Thoracic aorta (tissue), 2 donors: ENCODE measurements around the gene PPP1R1B. TPM values are rescaled to one million over a fixed set of nuclear protein-coding genes. Genes with fewer than 3 reads are reported as not detected.

Experiments
- ATAC-seq: fragments of 150-250 bp; one replicate; pipeline ENCODE4 v1.8.0; 2017; ENCODE audit warnings: low read depth; ENCODE audit not compliant: insufficient number of reproducible peaks, low FRiP score
- DNase-seq: peaks from one replicate; pipeline ENCODE4 v3.0.0-alpha.2; 2020; ENCODE audit warnings: low spot score
- H3K27ac ChIP-seq, 2 donors: fragments of 200-600 bp; sonication (generic); 1 replicate in 1 of 2; 2 replicates in 1 of 2; pipeline ENCODE4 v1.5.1; 2016; ENCODE audit warnings: mild to moderate bottlenecking in 2 of 2, moderate library complexity in 2 of 2
- H3K27me3 ChIP-seq: fragments of 200-600 bp; sonication (generic); replicated peaks from 2 replicates; pipeline ENCODE4 v1.6.0; 2016; ENCODE audit warnings: mild to moderate bottlenecking; ENCODE audit not compliant: insufficient read depth
- H3K36me3 ChIP-seq: fragments of 200-600 bp; sonication (generic); one replicate; pipeline ENCODE4 v1.5.1; 2016
- H3K4me1 ChIP-seq, 2 donors: fragments of 200-600 bp; sonication (generic); 1 replicate in 1 of 2; 2 replicates in 1 of 2; pipeline versions ENCODE4 v1.5.1 to v1.6.0; 2016; ENCODE audit warnings: low read depth in 2 of 2, mild to moderate bottlenecking in 1 of 2; ENCODE audit not compliant: control insufficient read depth in 1 of 2
- H3K4me3 ChIP-seq: fragments of 200-600 bp; sonication (generic); 2 replicates; pipeline ENCODE4 v1.5.1; 2016; ENCODE audit warnings: mild to moderate bottlenecking
- H3K9me3 ChIP-seq: fragments of 200-600 bp; sonication (generic); 2 replicates; pipeline ENCODE4 v1.5.1; 2016
- CTCF ChIP-seq: fragments of 200-600 bp; sonication (generic); IDR thresholded peaks from one replicate; pipeline ENCODE4 v1.5.1; 2019; ENCODE audit warnings: antibody characterized with exemption
- total RNA-seq, 2 donors: library from RNA; depleted of rRNA; stranded (reverse); fragments of >200 nt; gene quantifications; one replicate each; pipeline versions ENCODE4 v1.1.0 to v1.2.3, GENCODE V29; 2016

Gene PPP1R1B
- total RNA-seq, 2 donors from 2014 or later = 0.27 to 2.1 TPM

GRCh38 chr17:39601758-39602532 is 24.8 kb upstream of the PPP1R1B start:
- Histone ChIP-seq H3K36me3 (no peaks in the 10 kb centered on the region), H3K4me1 (peaks cover 26 to 44% of the 10 kb centered on the region in 2 donors), H3K9me3 (no peaks in the 10 kb centered on the region), H3K27ac (no peak overlapping the region), H3K4me3 (no peak overlapping the region), H3K27me3 (peaks cover 65% of the 10 kb centered on the region)
- no peak for TF ChIP-seq CTCF
- no peak for ATAC-seq
- no peak for DNase-seq

GRCh38 chr17:39602533-39603303 is 24.0 kb upstream of the PPP1R1B start:
- Histone ChIP-seq H3K4me1 (peaks cover 26 to 49% of the 10 kb centered on the region in 2 donors), H3K27ac (no peak overlapping the region), H3K36me3 (no peaks in the 10 kb centered on the region), H3K4me3 (no peak overlapping the region), H3K9me3 (no peaks in the 10 kb centered on the region), H3K27me3 (peaks cover 70% of the 10 kb centered on the region)
- TF ChIP-seq CTCF = no peak
- no peak for ATAC-seq
- no peak for DNase-seq

GRCh38 chr17:39603304-39604016 is 23.3 kb upstream of the PPP1R1B start:
- Histone ChIP-seq H3K4me3 (no peak overlapping the region), H3K36me3 (no peaks in the 10 kb centered on the region), H3K27me3 (peaks cover 71% of the 10 kb centered on the region), H3K4me1 (peaks cover 22 to 42% of the 10 kb centered on the region in 2 donors), H3K27ac (no peak overlapping the region), H3K9me3 (no peaks in the 10 kb centered on the region)
- DNase-seq = no peak
- no peak for TF ChIP-seq CTCF
- no peak for ATAC-seq

- no peaks in the 10 kb centered on the region for H3K9me3 ChIP-seq
- ATAC-seq (no peak), DNase-seq (no peak)
- H3K27ac ChIP-seq = peak overlapping the region in 1 of 2 donors; percentile 27
- peak overlapping the region; percentile 39 for H3K4me3 ChIP-seq
- TF ChIP-seq CTCF = no peak
- no peaks in the 10 kb centered on the region for H3K36me3 ChIP-seq
- H3K27me3 ChIP-seq = peaks cover 59% of the 10 kb centered on the region
- peaks cover 12 to 29% of the 10 kb centered on the region in 2 donors for H3K4me1 ChIP-seq
Measured at GRCh38 chr17:39604911-39605491, 21.8 kb upstream of the PPP1R1B start.
